Measurements from ENCODE around the gene LHX4. TPM values are rescaled to one million over a fixed set of nuclear protein-coding genes. Genes with fewer than 3 reads are reported as not detected.

The LHX4 gene
- total RNA-seq, 1 donor from 2014 or later, result not detected

- DNase-seq, result no peak
Measured at GRCh38 chr1:180243517-180244221, 13.6 kb downstream of the LHX4 start.

DNA sequence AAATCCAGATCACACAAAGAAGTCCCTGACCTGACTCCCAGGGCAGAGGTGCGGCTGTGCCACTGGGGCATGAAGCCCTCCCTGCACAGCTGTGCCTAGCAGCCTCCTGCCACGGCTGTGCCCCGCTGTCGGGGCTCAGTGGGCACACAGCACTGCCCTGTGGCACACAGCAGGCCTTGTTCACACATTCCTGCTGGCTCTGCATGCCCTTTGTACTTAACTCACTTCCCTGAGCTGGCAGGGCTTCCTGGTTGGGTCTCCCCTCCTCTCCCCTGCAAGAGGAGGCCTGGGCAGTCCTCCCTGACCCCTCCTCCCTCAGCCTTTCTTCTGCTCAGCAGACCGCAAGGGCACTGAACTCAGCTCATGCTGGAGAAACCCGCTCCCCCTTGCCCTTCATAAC is 14.8 kb downstream of the LHX4 start:
- no peak for DNase-seq

DNA sequence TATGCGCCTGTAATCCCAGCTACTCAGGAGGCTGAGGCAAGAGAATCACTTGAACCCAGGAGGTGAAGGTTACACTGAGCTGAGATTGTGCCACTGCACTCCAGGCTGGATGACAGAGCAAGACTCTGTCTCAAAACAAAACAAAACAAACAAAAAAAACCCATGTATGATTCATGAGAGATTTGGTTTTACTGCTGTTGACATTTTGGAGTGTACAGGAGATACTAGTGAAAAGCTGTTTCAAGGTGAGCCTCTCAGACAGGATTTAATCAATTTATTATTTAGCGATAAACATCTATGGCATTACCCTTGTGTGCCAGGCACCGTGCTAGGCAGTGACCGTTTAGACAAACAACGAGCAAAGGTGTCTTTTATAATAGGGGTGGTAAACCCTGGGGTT is 16.5 kb downstream of the LHX4 start:
- no peak for DNase-seq

GRCh38 chr1:180247061-180247460 is 17.0 kb downstream of the LHX4 start:
- no peak for DNase-seq

DNA sequence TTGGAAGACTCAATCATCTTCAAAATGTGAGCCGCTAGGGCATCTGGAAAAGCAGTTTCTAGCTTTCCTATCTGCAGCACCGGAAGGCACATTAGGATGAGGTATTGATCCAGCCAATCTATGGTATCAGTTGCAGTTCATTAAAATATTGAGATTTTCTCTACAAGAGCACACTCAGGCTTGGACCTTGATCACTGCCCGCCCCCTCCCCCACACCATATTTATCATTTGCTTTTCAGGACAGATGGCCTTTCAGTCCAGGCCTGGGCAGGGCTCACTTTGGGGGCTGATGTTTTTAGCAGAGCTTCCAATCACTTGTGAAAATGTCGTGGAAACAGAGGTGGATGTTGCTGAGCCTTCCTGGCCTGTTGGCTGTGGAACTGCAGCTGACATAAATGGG is 17.5 kb downstream of the LHX4 start:
- DNase-seq, result no peak

- DNase-seq, result no peak
Measured at GRCh38 chr1:180248176-180248575, 18.1 kb downstream of the LHX4 start.

DNA sequence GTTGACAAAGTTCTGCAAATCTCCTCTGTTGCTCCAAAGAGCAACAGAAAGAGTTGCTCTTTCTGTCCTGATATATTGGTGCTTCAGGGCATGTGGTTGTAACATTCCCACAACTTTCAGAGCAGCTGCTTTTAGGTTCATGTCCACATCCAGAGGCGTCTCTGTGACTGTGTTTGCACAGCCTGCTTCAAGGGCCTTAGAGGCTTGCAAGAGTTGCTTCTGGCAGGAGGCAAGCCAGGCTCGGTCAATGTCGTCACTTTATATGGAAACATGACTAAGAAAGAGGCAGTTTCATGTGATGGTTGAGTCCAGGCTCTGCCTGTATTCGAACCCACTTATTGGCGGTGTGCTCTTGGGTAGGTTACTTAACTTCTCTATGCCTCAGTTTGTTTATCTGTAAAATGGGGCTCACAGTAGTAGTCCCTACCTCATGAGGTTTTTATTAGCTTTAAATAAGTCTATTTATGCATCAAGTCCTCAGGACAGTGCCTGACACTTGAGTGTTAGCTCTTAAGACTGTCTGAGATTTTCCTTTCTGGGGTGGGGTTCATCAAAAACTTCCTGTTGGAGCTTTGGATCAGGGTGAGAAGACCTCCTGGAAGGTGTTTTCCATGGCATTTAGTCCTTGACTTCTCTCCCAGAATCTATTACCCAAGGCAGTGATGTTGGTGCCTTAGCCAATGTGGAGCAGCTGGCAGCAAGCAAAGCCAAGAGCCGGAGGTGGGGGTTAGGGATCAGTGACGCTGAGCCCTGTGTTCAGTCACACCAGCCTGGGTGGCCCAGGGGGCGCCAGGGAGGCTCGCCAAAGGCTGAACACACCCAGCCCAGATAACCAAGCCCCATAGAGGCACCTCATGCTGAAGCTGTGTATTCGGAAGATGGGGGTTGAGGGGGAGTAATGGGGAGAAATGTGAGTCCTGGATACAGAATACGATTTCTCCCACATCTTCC is 18.9 kb downstream of the LHX4 start:
- peak; percentile 81 for DNase-seq

GRCh38 chr1:180249725-180250498 is 19.8 kb downstream of the LHX4 start:
- DNase-seq, result no peak

DNA sequence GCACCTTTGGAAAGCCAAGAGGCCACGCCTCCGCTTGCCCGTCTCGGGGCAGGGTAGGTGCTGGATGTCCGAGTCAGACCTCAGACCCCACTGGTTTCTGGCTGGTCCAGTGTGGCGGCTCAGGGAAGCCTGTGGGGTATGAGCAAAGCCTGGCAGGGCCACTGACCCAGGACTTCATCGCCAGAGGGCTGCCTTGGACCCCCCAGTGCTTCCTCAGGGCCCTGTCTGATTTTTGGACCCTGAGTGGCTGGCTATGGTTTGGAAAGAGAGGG is 20.4 kb downstream of the LHX4 start:
- DNase-seq, result no peak

- no peak for DNase-seq
Measured at GRCh38 chr1:180250883-180251509, 20.9 kb downstream of the LHX4 start.

- no peak for DNase-seq
Measured at GRCh38 chr1:180251526-180252305, 21.7 kb downstream of the LHX4 start.

- no peak for DNase-seq
Measured at GRCh38 chr1:180252638-180253536, 22.8 kb downstream of the LHX4 start.

DNA sequence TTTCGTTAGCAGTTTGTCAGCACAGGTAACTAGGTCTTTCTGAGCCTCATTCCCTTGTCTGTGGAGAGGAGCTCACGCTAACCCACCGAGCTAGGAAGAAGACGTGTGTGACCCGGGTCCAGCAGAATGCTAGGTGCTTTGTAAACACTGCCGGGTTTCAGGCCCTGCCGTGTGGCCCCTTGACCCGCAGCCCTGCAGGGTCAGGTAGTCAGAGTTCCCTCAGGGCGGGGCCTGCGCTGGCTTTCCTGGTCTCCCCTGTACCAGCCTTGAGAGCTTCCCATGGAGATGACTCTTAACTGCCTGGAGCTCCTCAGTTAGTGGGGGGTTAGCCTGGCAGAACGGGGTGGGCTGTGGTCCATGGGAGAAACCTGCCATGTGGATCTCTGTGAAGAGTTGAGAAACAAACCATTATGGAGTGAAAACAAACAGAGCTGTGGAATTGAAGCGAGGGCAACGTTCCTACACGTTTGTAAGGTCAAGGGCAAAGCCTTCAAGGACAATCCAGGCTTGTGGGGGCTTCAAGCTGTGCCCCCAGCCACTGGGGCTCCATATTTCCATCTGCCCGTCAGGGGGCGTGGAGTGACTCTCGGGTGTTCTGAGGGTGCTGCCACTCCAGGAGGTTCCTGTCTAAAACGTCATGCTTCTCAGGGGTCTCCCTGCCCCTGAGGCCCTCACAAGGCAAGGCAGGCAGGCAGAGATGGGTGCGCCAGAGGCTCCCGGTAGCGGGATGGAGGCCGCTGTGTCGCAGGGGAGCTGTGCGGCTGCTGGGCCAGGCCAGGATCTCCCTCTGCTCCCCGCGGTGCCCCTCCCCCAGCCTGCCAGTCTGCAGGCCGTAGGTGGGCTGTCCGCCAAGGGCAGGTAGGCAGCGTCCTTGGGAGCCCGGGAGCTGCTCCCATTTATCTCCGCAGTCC is 23.8 kb downstream of the LHX4 start:
- no peak for DNase-seq

DNA sequence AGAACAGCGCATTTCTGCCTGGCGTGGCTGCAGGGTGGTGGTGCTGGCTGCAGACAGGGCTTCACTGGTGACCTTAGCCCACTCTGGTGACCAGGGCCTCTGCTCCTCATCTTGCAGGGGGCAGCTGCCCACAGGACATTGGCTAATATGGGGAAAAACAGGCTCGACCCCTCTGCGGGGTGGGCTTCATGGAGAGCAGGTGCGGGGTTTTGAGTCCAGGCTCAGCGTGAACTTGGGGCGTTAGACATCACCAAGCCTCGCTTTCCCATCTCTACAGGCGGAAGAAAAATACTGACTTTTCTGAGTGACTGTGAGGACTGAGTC is 24.4 kb downstream of the LHX4 start:
- no peak for DNase-seq

- no peak for DNase-seq
Measured at GRCh38 chr1:180254854-180255253, 24.8 kb downstream of the LHX4 start.

DNA sequence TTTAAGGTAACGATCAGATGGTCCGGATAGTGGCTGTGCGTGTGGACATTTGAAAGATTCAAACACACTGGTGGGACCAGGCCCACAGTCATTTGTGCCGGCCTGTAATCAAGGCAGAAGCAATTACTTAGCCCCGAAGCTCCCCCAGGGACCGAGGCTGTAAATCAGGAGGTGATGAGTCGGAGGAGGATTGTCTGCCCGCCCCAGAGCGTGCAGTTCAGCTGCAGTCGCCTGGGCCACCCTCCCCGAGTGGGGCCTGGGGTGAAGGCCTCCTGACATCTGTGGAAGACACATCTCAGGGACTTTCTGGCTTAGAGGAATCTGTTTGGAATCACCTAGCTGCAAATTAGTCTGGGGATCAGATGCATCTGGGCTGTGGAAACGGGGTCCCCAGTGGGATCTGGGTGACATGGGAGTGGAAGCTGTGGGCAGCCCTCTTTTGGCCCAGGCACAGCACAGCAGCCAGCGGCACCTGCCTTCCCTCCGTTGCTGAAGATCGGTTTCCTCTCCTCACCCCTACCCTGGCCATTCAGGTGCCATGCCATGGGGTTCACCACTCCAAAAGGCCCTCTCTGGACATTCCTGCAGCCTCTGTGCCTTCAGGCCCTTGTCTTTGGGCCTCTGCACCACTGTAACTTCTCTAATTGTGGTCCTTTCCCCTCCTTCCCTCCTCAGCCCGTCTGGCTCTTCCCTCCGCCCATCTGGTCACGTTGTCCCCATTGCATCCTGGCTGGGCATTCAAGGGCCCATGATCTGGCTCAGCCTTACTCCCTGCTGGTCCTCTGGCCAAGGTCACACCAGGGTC is 25.7 kb downstream of the LHX4 start:
- DNase-seq, result no peak

DNA sequence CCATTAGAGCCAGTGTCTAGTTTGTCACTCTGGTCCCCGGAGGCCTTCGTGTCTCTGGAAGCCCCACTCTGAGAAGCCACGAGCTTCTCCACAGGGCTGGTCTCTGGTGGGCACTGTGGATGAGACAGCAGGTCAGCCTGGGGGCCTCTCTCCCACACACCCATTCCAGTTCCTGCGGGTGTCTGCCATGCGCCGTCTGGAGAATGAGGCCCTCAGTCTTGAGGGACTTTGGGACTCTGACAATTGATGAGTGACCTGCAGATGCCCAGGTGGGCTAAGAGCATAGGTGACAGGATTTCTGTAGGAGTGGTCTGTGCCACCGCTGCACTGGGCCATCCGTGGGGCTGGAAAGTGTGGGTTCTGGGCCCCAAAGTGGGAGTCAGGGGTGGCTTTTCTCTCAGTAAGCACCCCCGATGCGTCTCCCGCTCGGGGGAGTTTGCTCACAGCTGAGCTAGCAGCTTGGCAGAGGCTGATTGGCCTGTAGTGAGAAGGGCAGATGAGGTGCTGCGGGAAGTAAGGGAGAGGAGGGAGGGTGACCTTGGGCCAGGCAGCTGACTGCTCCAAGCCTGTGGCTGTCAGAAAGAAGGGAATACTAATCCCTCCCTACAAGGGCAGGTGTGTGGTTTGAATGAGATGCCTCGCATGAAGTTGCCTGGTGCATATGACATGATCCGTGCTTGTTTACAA is 26.4 kb downstream of the LHX4 start:
- no peak for DNase-seq

GRCh38 chr1:180257028-180257386 is 26.9 kb downstream of the LHX4 start:
- DNase-seq, result no peak

Measured in tongue (tissue), 2 donors.